ENCODE measurements around the gene VPS11.

DNA sequence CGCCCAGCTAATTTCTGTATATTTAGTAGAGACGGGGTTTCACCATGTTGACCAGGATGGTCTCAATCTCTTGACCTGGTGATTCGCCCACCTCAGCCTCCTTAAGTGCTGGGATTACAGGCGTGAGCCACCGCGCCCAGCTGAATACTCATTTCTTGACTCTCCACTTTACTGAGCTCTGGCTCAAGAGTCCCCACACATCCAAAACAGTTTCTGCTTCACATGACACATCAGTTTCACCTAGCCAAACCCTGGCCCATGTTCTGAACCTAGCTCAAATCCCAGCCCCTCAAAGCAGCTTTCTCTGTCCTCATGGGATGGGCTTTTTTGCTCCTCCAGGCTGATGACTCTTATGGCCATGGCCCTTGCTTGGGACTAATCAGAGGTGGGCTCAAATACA is 20.4 kb upstream of the VPS11 start:
- TF ChIP-seq, protein P1, sequence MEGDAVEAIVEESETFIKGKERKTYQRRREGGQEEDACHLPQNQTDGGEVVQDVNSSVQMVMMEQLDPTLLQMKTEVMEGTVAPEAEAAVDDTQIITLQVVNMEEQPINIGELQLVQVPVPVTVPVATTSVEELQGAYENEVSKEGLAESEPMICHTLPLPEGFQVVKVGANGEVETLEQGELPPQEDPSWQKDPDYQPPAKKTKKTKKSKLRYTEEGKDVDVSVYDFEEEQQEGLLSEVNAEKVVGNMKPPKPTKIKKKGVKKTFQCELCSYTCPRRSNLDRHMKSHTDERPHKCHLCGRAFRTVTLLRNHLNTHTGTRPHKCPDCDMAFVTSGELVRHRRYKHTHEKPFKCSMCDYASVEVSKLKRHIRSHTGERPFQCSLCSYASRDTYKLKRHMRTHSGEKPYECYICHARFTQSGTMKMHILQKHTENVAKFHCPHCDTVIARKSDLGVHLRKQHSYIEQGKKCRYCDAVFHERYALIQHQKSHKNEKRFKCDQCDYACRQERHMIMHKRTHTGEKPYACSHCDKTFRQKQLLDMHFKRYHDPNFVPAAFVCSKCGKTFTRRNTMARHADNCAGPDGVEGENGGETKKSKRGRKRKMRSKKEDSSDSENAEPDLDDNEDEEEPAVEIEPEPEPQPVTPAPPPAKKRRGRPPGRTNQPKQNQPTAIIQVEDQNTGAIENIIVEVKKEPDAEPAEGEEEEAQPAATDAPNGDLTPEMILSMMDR (IDR thresholded peaks at IDR 0.05; ENCODE audit: poor library complexity, severe bottlenecking) = no peak
- TF ChIP-seq EZH2 (IDR thresholded peaks at IDR 0.05; ENCODE audit: borderline replicate concordance, insufficient read depth, low read length, poor library complexity, severe bottlenecking) (no peak), EP300 (conservative IDR thresholded peaks at IDR 0.05; ENCODE audit: poor library complexity, severe bottlenecking) (no peak), POLR2AphosphoS5 (IDR thresholded peaks at IDR 0.05) (no peak), TAF1 (IDR thresholded peaks at IDR 0.05; ENCODE audit: low read depth) (no peak), MXI1 (conservative IDR thresholded peaks at IDR 0.05; ENCODE audit: poor library complexity, severe bottlenecking) (no peak), SMC3 (conservative IDR thresholded peaks at IDR 0.05; ENCODE audit: poor library complexity) (no peak)
- TF ChIP-seq, protein P2, sequence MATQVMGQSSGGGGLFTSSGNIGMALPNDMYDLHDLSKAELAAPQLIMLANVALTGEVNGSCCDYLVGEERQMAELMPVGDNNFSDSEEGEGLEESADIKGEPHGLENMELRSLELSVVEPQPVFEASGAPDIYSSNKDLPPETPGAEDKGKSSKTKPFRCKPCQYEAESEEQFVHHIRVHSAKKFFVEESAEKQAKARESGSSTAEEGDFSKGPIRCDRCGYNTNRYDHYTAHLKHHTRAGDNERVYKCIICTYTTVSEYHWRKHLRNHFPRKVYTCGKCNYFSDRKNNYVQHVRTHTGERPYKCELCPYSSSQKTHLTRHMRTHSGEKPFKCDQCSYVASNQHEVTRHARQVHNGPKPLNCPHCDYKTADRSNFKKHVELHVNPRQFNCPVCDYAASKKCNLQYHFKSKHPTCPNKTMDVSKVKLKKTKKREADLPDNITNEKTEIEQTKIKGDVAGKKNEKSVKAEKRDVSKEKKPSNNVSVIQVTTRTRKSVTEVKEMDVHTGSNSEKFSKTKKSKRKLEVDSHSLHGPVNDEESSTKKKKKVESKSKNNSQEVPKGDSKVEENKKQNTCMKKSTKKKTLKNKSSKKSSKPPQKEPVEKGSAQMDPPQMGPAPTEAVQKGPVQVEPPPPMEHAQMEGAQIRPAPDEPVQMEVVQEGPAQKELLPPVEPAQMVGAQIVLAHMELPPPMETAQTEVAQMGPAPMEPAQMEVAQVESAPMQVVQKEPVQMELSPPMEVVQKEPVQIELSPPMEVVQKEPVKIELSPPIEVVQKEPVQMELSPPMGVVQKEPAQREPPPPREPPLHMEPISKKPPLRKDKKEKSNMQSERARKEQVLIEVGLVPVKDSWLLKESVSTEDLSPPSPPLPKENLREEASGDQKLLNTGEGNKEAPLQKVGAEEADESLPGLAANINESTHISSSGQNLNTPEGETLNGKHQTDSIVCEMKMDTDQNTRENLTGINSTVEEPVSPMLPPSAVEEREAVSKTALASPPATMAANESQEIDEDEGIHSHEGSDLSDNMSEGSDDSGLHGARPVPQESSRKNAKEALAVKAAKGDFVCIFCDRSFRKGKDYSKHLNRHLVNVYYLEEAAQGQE (IDR thresholded peaks at IDR 0.05; ENCODE audit: borderline replicate concordance) = no peak

Data from neural cell (in vitro differentiated cells).